Measurements from ENCODE around the gene CCDC12.
"Not testable (repeated sequence)": the region's sequence is repeated elsewhere in the genome, so short reads cannot be mapped to it uniquely, and the experiment has no call there.

The CCDC12 gene

DNA sequence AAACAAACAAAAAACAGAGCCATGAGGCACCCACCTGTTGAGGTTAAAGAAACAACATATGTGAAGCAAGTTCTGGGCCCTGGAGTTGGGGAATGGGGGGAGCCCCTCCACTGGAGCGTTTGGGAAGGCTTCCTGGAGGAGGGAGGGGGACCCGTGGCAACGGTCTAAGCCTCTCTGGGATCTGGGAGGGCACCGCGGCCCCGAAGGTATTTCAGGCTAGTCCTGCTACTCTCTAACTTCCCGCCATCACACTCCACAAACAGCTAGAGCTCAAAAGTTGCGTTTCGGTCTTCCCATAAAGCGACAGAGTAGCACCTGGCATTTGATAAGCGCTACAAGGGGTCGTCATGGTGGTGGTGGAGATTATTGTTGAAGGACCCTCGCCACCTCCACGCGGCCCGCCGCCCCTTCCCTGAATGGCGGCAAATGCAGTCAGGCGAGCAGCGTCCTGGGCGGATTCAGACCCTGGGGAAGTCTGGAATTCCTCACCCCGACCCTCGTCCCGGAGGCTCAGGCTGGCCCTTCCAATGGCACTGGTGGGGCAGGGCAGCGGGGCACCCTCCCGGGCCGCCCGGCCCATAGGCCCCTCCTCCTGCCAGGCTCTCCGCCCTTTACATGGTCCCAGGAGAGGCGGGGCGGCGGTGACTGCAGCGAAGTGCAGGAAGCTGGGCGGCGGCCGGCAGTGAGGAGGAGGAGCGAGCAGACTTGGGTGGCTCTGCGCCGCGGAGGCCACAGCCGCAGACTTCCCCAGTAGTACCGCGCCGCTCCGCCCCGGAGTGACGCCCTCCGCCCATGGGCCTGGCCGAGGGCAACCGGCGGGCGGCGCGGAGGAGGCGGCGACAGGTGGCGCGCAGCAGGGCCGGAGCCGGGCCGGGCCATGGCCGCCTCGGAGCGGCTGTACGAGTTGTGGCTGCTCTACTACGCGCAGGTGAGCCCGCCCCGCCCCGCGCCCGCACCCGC lies 2.7 kb upstream of the CCDC12 start, which contains the start of gene NBEAL2:
TSS of gene NBEAL2 (plus strand) at position 682 of the 960 bp plus-strand sequence. CDS start at position 878, 196 bp downstream.
- peak; percentile 91 for DNase-seq (ENCODE audit: low spot score)

DNA sequence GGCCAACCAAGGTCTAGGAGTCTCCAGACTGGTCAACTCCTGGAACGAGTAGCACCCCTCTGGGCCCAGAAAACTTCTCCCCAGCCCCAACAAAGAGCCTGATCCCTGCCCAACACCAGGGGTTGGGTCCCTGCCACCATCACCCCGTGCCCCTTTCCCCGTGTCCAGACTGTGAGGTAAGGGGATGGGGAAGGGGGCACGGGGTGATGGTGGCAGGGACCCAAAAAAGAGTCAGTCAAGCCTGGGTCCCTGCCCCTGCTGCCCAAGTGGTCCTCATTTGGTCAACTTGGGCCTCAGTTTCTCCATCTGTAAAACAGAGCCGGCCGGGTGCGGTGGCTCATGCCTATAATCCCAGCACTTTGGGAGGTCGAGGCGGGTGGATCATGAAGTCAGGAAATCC lies 1.8 kb upstream of the CCDC12 start:
- no peak for DNase-seq (ENCODE audit: low spot score)

DNA sequence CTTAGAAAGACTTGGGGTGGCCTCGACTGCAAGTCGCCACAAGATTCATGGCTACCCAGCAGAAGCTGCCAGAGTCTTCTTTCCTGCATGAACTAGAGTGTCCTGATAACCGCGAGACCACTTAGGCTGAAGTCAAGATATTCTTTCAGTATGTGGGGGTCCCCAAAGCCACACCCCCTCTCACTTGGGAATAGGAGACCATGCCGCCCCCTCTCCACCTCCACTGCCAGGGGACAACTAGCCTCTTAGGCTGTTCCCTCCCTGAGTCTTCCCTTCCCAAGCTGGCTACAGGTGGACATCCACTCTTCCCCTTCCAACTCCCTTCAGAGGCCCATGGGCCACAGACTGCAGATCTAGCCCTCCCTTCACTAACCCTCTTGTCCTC lies 1.3 kb upstream of the CCDC12 start:
- no peak for DNase-seq (ENCODE audit: low spot score)

DNA sequence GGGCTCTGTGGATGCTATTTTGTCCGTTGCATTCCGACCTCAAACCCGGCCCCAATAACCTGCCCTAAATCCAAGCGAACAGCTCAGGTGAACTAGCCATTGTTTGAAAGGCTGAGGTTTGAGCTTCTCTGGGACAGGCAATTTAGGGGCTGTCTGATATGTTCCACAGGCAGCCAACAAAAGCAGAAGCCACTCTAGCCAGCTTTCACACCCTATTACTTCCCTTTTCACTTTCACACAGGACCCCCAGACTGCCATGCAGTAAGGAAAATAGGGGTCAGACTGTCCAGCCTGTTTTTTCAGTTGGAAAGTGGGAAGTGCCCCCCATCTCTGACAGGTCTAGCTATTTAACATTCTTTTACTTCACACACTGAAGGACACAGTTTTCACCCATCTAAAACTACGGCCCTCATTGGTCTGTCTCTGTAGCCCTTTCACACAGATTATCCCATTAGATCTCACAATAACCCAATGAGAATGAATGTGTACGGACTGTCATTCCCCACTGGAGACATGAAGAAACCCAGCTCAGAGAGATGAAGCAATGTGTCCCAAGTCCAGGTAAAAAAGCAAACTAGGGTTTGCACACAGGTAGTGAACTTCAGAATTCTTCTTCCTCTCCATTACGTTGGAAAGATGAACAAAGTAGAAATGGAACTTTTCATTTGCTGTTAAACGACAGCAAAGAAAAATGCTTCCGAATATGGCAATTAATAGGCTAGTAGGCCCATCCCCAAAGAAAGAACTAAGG lies 1.9 kb downstream of the CCDC12 start:
- peak; percentile 70 for DNase-seq (ENCODE audit: low spot score)

DNA sequence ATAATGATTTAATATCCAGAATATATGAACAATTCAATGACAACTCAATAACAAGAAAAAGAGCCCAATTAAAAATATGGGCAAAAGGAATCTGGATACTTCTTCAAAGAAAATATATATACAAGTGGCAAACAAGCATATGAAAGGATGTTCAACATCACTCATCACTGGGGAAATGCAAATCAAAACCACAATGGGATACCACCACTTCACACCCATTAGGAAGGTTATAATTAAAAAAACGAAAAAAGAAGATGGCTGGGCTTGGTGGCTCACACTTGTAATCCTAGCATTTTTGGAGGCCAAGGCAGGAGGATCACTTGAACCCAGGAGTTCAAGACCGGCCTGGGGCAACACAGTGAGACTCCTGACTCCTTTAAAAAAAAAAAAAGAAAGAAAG lies 4.1 kb downstream of the CCDC12 start:
- no peak for DNase-seq (ENCODE audit: low spot score)

DNA sequence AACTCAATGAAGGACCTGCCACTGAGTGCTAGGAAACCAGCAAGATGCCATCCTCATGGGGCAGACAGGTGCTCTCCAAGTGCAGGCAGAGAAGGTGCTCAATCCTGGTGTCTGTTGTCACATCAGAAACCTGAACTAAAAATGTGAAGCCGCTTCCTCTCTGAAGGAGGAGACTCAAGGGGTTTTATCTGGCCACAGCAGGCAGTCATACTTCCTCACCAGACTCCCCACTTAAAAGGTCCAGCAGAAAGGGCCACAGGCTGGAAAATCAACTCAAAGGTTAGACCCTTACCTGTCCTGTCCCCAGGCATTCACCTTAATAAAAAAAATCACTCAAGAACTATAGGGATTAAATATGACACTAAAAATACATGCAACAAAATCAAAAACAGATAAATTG lies 4.8 kb downstream of the CCDC12 start:
- DNase-seq (ENCODE audit: low spot score) = no peak

DNA sequence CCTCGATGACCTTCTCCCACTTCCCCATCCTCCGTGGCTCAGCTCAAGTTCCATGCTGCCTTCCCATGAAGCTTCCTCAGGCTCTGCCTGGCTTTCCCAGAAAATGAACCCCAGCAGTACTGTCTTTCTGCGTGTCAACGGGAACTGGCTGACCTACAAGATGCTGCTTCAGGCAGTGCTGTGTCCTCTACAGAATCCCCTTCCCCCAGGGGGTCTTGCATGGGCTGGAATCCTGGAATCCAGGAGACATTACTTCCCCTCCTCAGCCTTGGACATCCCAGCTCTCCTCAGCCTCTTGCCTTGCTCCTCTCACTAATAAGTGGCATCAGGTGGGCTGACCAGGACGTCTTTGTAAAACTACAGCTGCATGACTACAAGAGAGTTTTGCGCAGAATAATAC lies 5.4 kb downstream of the CCDC12 start:
- no peak for DNase-seq (ENCODE audit: low spot score)

DNA sequence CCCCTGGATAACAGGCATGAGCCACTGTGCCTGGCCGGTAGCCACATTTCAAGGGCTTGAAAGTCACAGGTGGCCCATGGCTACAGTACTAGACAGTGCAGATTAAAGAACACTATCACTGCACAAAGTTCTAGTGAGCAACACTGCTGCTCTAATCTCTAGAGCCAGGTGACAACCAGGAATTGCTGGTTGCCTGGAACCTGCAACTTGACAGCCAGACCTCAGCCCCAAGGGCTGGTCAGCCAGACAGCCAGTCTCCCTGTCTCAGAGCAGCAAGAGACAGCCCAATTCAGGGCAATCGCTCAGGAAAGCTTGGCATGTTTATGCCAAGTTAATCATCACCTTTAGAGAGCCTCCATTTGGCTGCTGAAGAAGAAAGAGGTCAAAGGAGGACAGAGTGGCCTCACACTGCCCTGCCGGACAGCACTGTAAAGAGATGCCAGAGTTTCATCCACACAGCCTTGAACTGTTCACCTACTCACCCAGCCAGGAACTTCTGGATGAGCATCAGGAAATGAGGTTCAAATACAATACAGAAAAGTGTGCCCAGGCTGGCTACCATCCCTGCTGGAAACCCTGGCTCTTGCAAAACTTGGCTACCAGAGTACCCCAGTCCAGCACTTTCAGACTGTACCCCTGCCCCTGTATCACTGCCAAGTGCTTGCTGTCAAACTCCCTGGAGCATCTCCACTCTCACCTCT lies 6.0 kb downstream of the CCDC12 start:
- DNase-seq (ENCODE audit: low spot score) = no peak

DNA sequence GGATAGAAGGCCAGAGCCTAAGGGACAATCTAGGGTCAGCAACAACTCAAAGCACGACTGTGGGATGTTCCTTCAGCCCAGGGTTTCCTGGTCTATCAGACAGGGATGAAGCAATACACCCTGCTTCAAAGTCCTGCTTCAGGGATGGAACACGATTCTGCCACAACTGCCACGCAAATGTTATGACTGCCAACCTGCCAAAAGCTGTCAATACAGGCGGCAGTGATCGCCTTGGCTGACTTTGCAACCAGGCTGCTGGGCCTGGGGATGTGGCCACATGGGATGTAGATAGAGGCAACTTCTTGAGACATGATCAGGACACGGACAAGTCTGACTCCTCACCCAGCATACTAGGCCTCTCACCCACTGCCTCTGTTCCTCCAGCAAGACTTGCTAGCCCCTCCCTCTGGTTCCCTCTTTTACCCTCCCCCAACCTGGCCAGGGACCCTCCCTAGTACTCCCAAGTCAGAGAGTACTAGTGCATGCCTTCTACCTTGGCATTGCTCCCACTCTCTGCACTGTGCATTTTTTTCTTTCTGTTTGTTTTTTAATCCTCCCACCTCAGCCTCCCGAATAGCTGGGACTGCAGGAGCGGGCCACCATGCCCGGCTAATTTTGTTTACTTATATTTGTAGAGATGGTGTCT lies 7.6 kb downstream of the CCDC12 start:
- no peak for DNase-seq (ENCODE audit: low spot score)

DNA sequence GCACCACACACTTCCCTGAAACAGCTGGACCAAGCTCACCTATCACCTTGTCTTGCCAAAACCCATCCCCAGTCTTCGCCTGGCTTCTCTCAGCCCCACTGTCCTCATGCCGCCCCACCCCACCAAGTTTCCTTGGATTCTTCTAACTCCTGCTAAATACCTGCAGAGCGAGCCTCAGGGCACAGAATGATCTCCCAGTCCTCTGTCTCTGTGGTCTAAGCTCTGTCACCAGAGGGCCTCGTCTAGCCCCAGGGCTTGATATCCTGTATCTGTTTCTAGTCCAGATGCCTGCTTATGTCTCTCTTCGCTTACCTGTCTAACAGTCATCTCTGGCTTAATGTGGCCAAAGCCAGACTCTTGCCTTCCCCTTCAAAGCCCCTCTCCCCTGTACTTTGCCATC lies 9.7 kb downstream of the CCDC12 start:
- no peak for DNase-seq (ENCODE audit: low spot score)

DNA sequence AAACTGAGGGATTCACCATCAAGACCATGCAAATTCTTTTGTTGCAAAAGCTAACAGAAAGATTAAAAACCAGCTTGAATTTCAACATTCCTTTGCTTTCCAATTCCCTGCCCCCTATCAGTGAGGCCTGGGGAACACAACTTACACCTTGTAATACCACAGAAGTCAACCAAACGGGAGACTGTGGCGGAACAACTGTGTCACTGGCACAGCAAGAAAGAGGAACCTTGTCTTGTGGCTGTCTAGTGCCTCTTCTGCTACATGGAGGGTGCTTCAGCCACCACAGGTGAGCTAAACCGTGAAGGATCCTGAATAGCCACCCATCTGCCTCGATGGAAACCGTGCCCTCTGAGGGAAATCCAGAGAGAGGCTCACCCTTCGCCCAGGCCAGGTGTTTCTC lies 11.4 kb downstream of the CCDC12 start:
- DNase-seq (ENCODE audit: low spot score) = no peak

DNA sequence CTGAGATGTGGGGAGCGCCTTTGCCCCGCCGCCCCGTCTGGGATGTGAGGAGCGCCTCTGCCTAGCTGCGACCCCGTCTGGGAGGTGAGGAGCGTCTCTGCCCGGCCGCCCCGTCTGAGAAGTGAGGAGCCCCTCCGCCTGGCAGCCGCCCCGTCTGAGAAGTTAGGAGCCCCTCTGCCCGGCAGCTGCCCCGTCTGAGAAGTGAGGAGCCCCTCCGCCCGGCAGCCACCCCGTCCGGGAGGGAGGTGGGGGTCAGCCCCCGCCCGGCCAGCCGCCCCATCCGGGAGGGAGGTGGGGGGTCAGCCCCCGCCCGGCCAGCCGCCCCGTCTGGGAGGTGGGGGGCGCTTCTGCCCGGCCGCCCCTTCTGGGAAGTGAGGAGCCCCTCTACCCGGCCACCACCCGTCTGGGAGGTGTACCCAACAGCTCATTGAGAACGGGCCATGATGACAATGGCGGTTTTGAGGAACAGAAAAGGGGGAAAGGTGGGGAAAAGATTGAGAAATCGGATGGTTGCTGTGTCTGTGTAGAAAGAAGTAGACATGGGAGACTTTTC lies 12.4 kb downstream of the CCDC12 start:
- not testable (repeated sequence) for DNase-seq (ENCODE audit: low spot score)

DNA sequence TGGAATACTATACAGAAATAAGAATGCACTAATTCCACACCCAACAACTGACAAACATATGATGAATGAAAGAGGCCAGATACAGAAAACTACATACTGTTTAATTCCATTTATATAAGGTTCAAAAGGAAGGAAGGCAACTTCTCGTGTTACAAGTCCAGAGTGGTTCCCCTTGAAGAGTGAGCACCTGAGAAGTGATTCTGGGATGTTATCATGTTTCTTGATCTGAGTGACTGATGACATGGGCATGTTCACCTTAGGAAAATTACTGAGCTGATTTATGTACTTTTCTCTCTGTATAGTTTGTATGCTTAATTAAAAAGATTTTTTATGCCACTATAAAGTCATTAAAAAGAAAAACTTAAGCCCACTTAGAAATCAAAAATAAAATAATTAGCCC lies 13.6 kb downstream of the CCDC12 start:
- no peak for DNase-seq (ENCODE audit: low spot score)

DNA sequence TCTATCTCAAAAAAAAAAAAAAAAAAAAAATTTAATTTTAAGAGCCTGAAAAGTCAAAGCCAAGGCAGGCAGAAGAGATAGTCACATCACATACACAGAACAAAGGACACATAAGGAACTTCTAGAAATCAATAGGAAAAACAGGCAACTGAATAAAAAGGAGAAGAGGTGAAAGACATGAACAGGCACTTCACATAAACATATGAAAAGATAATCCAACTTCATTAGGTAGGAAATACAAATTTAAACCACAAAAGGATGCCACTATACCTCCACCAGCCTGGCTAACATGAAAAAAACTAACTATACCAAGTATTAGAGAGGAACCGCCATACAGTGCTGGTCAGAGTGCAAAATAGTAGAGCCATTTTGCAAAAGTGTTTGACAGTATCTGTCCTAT lies 14.1 kb downstream of the CCDC12 start:
- no peak for DNase-seq (ENCODE audit: low spot score)

DNA sequence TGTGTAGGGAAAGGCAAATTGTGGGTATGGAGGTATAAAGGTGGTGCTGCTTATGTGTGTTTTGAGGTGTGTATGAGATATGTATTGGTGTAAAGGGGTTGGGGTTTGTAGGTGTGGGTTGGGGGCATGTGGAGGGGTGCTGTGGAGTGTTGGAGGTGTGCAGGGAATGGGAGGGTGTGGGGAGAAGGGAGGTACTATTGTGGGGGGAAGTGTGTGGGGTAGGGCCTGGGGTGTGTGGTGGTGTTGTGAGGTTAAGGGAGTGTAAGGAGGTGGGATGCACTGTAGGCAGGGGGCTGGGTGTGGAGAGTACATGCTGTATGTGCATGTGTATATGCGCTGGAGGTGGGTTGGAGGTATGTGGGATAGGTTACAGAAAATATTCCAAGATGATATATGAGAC lies 15.7 kb downstream of the CCDC12 start:
- DNase-seq (ENCODE audit: low spot score) = no peak

DNA sequence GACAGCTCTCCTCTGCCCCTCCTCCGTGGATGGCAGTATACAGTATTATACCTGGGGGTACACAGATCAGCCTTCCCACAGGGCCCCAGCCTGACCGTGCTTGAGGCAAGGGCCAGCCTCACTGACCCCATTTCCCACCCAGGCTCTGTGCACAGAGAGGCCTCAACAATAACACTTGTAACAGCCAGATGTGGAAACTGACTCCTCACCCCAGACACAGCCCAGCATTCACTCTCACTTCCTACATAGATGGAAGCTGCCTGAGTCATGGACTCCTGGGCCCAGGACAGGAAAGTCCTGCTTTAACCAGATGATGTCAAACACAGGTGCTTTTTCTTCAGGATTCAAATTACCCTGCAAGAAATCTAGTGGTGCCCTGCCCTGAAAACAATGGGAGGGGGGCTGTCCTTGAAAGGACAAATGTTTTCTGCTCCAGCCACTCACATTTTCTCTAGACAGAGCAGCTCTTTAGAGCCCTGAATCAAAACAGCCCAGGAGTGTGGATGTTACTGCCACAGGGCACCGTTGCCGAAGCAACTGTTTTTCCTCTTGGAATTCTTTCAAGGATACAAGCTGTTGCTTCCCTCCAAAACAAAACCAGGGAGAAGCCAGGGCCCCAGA lies 16.4 kb downstream of the CCDC12 start:
- DNase-seq (ENCODE audit: low spot score) = no peak

DNA sequence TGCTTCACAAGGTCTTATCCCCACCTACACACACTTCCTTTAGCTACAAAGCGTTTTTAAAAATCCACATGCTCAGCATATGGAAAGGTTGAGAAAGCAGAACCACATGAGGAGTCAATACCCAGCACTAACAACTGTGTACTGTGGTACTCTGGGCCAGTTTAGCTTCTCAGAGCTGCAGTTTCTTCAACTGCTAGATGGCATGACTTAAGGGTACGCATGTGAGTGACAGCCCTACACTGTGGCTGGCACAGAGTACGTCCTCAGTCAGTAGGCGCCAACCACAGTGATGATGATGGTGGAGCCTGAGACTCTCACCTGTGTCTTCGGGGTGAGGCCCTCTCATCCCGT lies 17.4 kb downstream of the CCDC12 start:
- DNase-seq (ENCODE audit: low spot score) = no peak

DNA sequence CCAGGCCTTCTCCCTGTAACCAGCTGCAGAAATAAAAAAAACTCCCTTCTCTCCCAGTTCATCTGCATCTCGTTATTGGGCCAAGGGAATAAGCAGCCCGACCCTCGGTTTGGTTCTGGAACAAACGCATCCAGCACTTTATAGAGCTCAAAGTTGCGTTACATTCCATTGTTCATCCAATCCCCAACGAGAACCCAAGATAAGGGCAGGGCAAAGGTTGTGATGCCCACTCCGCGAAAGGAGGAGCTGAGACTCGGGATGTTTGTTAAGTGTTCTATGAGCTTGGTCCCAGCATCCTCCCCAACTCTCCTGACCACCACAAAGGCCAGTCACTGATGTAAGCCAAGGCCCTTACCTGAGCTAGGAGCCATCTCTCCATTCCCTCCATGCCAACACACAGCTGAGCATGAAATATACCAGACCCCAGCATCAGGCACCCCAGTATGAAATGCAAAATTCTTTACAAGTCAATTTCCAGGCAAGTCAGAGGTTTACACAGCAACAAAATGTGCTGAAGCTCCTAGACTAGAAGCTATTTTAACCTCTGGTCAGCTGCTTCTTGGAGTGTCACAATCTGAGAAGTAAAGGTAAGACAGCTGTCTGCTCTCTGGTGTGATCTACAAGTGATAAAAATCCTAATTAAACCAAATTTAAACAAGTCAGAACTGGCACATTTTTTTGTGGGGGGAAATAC lies 17.9 kb downstream of the CCDC12 start:
- no peak for DNase-seq (ENCODE audit: low spot score)

DNA sequence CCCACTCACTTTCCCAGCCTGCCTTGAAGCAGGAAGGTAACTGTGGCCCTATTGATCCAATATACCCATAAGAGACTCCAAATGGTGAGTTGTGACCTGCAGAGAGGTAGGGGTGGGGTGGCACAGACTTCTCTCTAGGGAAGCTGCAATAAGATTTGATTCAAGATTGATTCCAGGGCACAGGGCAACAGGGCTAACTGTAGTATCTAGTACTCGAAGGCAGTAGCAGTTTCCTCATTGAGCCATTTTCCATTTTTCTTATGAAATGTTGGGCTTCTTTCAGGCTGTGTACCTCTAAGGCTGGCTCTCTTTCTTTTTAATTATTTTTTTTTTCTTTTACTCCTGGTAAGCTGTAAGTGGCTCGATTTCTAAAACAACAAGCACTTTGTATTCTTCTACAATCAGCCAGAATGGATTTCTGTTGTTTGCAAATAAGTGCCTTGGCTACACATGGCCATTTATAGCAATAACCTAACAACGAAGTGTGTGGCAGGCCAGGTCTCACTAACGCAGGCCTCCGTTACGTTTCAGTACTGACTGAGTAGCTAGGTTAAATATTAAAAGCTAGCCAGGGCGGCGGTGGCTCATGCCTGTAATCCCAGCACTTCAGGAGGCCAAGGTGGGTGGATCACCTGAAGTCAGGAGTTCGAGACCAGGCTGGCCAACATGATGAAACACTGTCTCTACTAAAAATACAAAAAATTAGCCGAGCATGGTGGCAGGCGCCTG lies 19.3 kb downstream of the CCDC12 start:
- no peak for DNase-seq (ENCODE audit: low spot score)

DNA sequence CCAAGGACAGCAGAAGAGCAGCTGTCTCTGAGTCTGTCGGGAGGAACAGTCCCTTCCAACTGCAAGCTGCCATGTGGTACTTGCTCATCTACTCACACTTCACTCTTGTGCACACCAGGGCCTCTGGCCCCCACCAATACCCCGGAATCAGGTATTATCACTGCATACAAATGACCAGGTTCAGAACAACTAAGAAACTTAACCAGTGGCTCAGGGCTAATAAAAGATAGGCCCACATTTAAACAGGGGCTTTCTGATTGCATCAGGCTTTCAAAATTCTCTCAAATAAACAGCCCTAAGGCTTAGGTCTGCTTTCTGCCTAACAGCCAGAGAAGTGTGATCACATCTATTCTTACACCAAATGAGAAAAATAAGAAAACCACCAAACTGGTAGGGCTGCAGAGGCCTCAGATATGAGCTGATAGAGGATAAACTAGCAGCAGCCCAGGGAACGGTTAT lies 20.7 kb downstream of the CCDC12 start:
- no peak for DNase-seq (ENCODE audit: low spot score)

Data from germinal center (tissue), 1 donor.